Measurements from ENCODE around the gene KIAA0319L. TPM values are rescaled to one million over a fixed set of nuclear protein-coding genes. Genes with fewer than 3 reads are reported as not detected.

The KIAA0319L gene
- total RNA-seq, 1 experiment from 2014 or later, result 70.0 TPM

DNA sequence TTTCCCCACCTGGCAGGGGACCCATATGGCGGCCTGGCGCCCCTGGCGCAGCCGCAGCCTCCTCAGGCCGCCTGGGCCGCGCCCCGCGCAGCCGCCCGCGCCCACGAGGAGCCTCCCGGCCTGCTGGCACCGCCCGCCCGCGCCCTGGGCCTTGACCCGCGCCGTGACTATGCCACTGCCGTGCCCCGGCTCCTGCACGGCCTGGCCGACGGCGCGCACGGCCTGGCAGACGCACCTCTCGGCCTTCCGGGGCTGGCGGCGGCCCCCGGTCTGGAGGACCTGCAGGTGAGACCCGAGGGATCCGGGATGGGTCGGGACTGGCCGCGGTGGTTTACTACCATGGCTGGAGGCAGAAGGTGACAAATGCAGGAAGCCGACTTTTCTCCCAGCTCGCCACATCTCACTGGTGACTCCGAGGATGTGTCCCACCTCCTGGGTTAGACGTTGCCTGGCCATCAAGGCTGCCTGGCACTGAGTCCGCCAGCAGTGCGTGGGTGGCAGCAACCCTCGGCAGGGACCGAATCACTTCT lies 17.0 kb upstream of the KIAA0319L start:
- DNase-seq (ENCODE audit: low spot score), result peak; percentile 47
- POLR2A ChIA-PET, result no interaction called here
- TF ChIP-seq, protein P1, sequence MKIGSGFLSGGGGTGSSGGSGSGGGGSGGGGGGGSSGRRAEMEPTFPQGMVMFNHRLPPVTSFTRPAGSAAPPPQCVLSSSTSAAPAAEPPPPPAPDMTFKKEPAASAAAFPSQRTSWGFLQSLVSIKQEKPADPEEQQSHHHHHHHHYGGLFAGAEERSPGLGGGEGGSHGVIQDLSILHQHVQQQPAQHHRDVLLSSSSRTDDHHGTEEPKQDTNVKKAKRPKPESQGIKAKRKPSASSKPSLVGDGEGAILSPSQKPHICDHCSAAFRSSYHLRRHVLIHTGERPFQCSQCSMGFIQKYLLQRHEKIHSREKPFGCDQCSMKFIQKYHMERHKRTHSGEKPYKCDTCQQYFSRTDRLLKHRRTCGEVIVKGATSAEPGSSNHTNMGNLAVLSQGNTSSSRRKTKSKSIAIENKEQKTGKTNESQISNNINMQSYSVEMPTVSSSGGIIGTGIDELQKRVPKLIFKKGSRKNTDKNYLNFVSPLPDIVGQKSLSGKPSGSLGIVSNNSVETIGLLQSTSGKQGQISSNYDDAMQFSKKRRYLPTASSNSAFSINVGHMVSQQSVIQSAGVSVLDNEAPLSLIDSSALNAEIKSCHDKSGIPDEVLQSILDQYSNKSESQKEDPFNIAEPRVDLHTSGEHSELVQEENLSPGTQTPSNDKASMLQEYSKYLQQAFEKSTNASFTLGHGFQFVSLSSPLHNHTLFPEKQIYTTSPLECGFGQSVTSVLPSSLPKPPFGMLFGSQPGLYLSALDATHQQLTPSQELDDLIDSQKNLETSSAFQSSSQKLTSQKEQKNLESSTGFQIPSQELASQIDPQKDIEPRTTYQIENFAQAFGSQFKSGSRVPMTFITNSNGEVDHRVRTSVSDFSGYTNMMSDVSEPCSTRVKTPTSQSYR (CRISPR knock-in tag; IDR thresholded peaks at IDR 0.05), result no peak
- TF ChIP-seq, protein P2, sequence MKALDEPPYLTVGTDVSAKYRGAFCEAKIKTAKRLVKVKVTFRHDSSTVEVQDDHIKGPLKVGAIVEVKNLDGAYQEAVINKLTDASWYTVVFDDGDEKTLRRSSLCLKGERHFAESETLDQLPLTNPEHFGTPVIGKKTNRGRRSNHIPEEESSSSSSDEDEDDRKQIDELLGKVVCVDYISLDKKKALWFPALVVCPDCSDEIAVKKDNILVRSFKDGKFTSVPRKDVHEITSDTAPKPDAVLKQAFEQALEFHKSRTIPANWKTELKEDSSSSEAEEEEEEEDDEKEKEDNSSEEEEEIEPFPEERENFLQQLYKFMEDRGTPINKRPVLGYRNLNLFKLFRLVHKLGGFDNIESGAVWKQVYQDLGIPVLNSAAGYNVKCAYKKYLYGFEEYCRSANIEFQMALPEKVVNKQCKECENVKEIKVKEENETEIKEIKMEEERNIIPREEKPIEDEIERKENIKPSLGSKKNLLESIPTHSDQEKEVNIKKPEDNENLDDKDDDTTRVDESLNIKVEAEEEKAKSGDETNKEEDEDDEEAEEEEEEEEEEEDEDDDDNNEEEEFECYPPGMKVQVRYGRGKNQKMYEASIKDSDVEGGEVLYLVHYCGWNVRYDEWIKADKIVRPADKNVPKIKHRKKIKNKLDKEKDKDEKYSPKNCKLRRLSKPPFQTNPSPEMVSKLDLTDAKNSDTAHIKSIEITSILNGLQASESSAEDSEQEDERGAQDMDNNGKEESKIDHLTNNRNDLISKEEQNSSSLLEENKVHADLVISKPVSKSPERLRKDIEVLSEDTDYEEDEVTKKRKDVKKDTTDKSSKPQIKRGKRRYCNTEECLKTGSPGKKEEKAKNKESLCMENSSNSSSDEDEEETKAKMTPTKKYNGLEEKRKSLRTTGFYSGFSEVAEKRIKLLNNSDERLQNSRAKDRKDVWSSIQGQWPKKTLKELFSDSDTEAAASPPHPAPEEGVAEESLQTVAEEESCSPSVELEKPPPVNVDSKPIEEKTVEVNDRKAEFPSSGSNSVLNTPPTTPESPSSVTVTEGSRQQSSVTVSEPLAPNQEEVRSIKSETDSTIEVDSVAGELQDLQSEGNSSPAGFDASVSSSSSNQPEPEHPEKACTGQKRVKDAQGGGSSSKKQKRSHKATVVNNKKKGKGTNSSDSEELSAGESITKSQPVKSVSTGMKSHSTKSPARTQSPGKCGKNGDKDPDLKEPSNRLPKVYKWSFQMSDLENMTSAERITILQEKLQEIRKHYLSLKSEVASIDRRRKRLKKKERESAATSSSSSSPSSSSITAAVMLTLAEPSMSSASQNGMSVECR (CRISPR knock-in tag; IDR thresholded peaks at IDR 0.05; ENCODE audit: borderline replicate concordance), result no peak
- TF ChIP-seq SP1 (CRISPR knock-in tag; conservative IDR thresholded peaks at IDR 0.05), result no peak
- TF ChIP-seq, protein P3, sequence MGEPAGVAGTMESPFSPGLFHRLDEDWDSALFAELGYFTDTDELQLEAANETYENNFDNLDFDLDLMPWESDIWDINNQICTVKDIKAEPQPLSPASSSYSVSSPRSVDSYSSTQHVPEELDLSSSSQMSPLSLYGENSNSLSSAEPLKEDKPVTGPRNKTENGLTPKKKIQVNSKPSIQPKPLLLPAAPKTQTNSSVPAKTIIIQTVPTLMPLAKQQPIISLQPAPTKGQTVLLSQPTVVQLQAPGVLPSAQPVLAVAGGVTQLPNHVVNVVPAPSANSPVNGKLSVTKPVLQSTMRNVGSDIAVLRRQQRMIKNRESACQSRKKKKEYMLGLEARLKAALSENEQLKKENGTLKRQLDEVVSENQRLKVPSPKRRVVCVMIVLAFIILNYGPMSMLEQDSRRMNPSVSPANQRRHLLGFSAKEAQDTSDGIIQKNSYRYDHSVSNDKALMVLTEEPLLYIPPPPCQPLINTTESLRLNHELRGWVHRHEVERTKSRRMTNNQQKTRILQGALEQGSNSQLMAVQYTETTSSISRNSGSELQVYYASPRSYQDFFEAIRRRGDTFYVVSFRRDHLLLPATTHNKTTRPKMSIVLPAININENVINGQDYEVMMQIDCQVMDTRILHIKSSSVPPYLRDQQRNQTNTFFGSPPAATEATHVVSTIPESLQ (CRISPR knock-in tag; IDR thresholded peaks at IDR 0.05), result no peak

DNA sequence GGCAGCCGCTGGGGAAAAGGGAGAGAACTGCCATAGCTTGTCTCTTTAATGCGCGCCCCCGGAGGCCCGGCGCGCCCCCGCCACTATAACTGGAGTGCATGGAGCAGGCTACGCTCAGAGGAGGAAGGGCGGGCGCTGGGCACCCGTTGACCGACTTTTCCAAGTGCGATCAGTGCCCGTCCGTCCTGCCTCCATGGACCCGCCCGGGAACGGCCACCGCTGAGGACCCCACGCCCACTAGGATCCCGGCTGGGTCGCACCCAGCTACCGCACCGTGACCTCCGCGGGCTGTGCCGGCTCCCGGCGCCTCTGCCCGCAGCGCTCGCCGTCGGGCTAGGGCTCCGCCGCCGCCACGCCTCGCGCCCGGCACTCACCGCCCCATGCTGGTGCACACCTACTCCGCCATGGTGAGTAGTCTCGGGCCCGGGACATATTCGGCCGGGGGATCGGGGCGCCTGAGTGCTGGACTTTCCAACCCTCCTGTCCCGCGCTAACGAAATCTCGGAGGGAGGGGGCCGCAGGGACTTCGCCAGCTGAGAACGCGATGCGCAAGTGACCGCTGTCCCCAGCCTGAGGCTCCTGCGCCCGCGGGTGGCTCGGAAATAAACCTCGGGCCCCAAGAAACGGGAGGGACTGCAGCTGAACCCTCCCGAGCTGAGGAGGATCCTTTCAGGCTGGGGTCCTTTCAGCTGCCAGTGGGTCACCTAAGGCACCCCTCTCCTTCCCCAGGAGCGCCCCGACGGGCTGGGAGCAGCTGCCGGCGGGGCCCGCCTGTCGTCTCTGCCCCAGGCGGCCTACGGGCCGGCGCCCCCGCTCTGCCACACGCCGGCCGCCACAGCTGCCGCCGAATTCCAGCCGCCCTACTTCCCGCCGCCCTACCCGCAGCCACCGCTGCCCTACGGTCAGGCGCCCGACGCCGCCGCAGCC lies 16.3 kb upstream of the KIAA0319L start, which contains the start of gene TFAP2E:
Gene TFAP2E, plus strand, starts transcription at position 117 of the 927 bp plus-strand sequence. Its CDS starts 264 bp downstream, at position 381.
- Mint-ChIP-seq H3K36me3 (no peaks in the 10 kb centered on the region), H3K27ac (no peak within 1 kb of the TSS), H3K4me3 (peak within 1 kb of the TSS; percentile 63), H3K9me3 (no peaks in the 10 kb centered on the region), H3K4me1 (peaks cover 36% of the 10 kb centered on the region), H3K27me3 (ENCODE audit: low read depth) (peaks cover 95% of the 10 kb centered on the region)
- ATAC-seq (peak; percentile 15), DNase-seq (ENCODE audit: low spot score) (peak; percentile 74)
- ChIA-PET CTCF (interaction anchor here (1.2 to 4.5 kb wide), 6 partner anchors 9 to 196 kb away, joined by 4 to 35 read pairs (median 16); partner anchors contain the start of genes C1orf216 and CLSPN), POLR2A (interaction anchor here (0.6 to 0.7 kb wide), 2 partner anchors 16 to 138 kb away, joined by 3 to 4 read pairs; partner anchors contain the start of genes KIAA0319L and NCDN)
- TF ChIP-seq SMAD3 (CRISPR knock-in tag; IDR thresholded peaks at IDR 0.05; ENCODE audit: borderline replicate concordance) (no peak), SP1 (CRISPR knock-in tag; conservative IDR thresholded peaks at IDR 0.05) (0 out of 2 replicates have a peak, but pooled peaks have one; percentile 41), GTF2I (CRISPR knock-in tag; conservative IDR thresholded peaks at IDR 0.05) (no peak), TCF7 (CRISPR knock-in tag; IDR thresholded peaks at IDR 0.05; ENCODE audit: low read depth) (no peak), KAT7 (CRISPR knock-in tag; IDR thresholded peaks at IDR 0.05; ENCODE audit: borderline replicate concordance) (peak; percentile 93; the same call in 1 of the 2 replicates), NFE2L1 (CRISPR knock-in tag; IDR thresholded peaks at IDR 0.05) (no peak; the same call in 1 of the 2 replicates), TEAD1 (CRISPR knock-in tag; IDR thresholded peaks at IDR 0.05) (no peak), ZNF232 (CRISPR knock-in tag; IDR thresholded peaks at IDR 0.05) (no peak), RELA (CRISPR knock-in tag; IDR thresholded peaks at IDR 0.05; ENCODE audit: borderline replicate concordance) (0 out of 2 replicates have a peak, but pooled peaks have one; percentile 66), NFYB (CRISPR knock-in tag; conservative IDR thresholded peaks at IDR 0.05; ENCODE audit: low read depth) (0 out of 2 replicates have a peak, but pooled peaks have one; percentile 16), ZNF263 (CRISPR knock-in tag; IDR thresholded peaks at IDR 0.05; ENCODE audit: low read depth) (no peak), FOXP1 (CRISPR knock-in tag; IDR thresholded peaks at IDR 0.05; ENCODE audit: borderline replicate concordance) (peak; percentile 75), JUN (CRISPR knock-in tag; IDR thresholded peaks at IDR 0.05) (0 out of 2 replicates have a peak, but pooled peaks have one; percentile 14)
- TF ChIP-seq, protein P4, sequence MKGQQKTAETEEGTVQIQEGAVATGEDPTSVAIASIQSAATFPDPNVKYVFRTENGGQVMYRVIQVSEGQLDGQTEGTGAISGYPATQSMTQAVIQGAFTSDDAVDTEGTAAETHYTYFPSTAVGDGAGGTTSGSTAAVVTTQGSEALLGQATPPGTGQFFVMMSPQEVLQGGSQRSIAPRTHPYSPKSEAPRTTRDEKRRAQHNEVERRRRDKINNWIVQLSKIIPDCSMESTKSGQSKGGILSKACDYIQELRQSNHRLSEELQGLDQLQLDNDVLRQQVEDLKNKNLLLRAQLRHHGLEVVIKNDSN (CRISPR knock-in tag; IDR thresholded peaks at IDR 0.05), result no peak
- TF ChIP-seq, protein P5, sequence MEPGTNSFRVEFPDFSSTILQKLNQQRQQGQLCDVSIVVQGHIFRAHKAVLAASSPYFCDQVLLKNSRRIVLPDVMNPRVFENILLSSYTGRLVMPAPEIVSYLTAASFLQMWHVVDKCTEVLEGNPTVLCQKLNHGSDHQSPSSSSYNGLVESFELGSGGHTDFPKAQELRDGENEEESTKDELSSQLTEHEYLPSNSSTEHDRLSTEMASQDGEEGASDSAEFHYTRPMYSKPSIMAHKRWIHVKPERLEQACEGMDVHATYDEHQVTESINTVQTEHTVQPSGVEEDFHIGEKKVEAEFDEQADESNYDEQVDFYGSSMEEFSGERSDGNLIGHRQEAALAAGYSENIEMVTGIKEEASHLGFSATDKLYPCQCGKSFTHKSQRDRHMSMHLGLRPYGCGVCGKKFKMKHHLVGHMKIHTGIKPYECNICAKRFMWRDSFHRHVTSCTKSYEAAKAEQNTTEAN (CRISPR knock-in tag; IDR thresholded peaks at IDR 0.05), result peak; percentile 71
- TF ChIP-seq, protein P6, sequence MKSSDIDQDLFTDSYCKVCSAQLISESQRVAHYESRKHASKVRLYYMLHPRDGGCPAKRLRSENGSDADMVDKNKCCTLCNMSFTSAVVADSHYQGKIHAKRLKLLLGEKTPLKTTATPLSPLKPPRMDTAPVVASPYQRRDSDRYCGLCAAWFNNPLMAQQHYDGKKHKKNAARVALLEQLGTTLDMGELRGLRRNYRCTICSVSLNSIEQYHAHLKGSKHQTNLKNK (CRISPR knock-in tag; IDR thresholded peaks at IDR 0.05), result no peak

More for the DNA sequence above, 17.0 kb upstream of the KIAA0319L start:
- no peak overlapping the region for H3K27ac Mint-ChIP-seq
- H3K4me3 Mint-ChIP-seq, result peak overlapping the region; percentile 14
- peak; percentile 7 for ATAC-seq
- peaks cover 38% of the 10 kb centered on the region for H3K4me1 Mint-ChIP-seq
- no peaks in the 10 kb centered on the region for H3K9me3 Mint-ChIP-seq
- H3K36me3 Mint-ChIP-seq, result no peaks in the 10 kb centered on the region
- peaks cover 98% of the 10 kb centered on the region for H3K27me3 Mint-ChIP-seq (ENCODE audit: low read depth)
- CTCF ChIA-PET, result interaction anchor here (2.9 to 4.5 kb wide), 3 partner anchors 10 to 152 kb away, joined by 23 to 35 read pairs (median 32); no protein-coding TSS in a partner anchor
